ENCODE results near the gene GPC6. TPM values are rescaled to one million over a fixed set of nuclear protein-coding genes. Genes with fewer than 3 reads are reported as not detected.

The GPC6 gene
- polyA plus RNA-seq, 1 donor (not counting 4 experiments of a cell fraction or from before 2014, with no cell fraction given), result 0.42 TPM

- dilution Hi-C loops (cut with MboI; ENCODE audit: extremely low pct_ligation_motif_present, low sequenced_read_pairs), result no loop called here
- Histone ChIP-seq H3K4me3 (ENCODE audit: control insufficient read depth in 2 of 3, extremely low read depth in 1 of 3, insufficient read depth in 2 of 3, low read depth in 1 of 3, low read length in 3 of 3) (no peak overlapping the region), H3K9me1 (ENCODE audit: control insufficient read depth, extremely low read depth, insufficient read depth, low read length) (no peaks in the 10 kb centered on the region), H2AFZ (ENCODE audit: control insufficient read depth, low read length) (no peak overlapping the region), H3K79me2 (ENCODE audit: control insufficient read depth, insufficient read depth, low read length) (no peaks in the 10 kb centered on the region), H3K27me3 (ENCODE audit: control insufficient read depth, extremely low read depth, insufficient read depth, low read length) (no peaks in the 10 kb centered on the region), H3K4me2 (ENCODE audit: control insufficient read depth, extremely low read depth, insufficient read depth, low read depth, low read length) (no peak overlapping the region), H3K27ac (ENCODE audit: control insufficient read depth, insufficient read depth, low read length) (no peak overlapping the region), H3K9ac (ENCODE audit: control insufficient read depth, extremely low read depth, insufficient read depth, low read length) (no peak overlapping the region), H3K4me1 (ENCODE audit: control insufficient read depth, extremely low read depth, insufficient read depth, low read length) (no peaks in the 10 kb centered on the region), H4K20me1 (ENCODE audit: control insufficient read depth, extremely low read depth, insufficient read depth, low read length) (no peaks in the 10 kb centered on the region), H3K36me3 (ENCODE audit: control insufficient read depth in 2 of 2, extremely low read depth in 1 of 2, insufficient read depth in 2 of 2, low read length in 2 of 2) (no peaks in the 10 kb centered on the region), H3K9me3 (ENCODE audit: control insufficient read depth, low read depth, low read length) (no peaks in the 10 kb centered on the region)
- TF ChIP-seq CTCF (optimal IDR thresholded peaks at IDR 0.05 in 1 of 3, IDR thresholded peaks at IDR 0.05 in 1 of 3, conservative IDR thresholded peaks at IDR 0.05 in 1 of 3; ENCODE audit: extremely low read depth in 1 of 3, insufficient read depth in 2 of 3, low read length in 3 of 3) (no peak), EZH2 (IDR thresholded peaks at IDR 0.05; ENCODE audit: low read length) (no peak)
- DNase-seq (ENCODE audit: low read depth, low spot score) (no peak), FAIRE-seq (no peak)
Measured at GRCh38 chr13:93948162-93948922, 721.7 kb downstream of the GPC6 start.

GRCh38 chr13:93951108-93951507 lies 724.5 kb downstream of the GPC6 start:
- Histone ChIP-seq H4K20me1 (ENCODE audit: control insufficient read depth, extremely low read depth, insufficient read depth, low read length) (no peaks in the 10 kb centered on the region), H3K9me3 (ENCODE audit: control insufficient read depth, low read depth, low read length) (no peaks in the 10 kb centered on the region), H3K27ac (ENCODE audit: control insufficient read depth, insufficient read depth, low read length) (no peak overlapping the region), H3K9ac (ENCODE audit: control insufficient read depth, extremely low read depth, insufficient read depth, low read length) (no peak overlapping the region), H3K9me1 (ENCODE audit: control insufficient read depth, extremely low read depth, insufficient read depth, low read length) (no peaks in the 10 kb centered on the region), H3K36me3 (ENCODE audit: control insufficient read depth in 2 of 2, extremely low read depth in 1 of 2, insufficient read depth in 2 of 2, low read length in 2 of 2) (no peaks in the 10 kb centered on the region), H3K4me2 (ENCODE audit: control insufficient read depth, extremely low read depth, insufficient read depth, low read depth, low read length) (no peak overlapping the region), H3K4me1 (ENCODE audit: control insufficient read depth, extremely low read depth, insufficient read depth, low read length) (no peaks in the 10 kb centered on the region), H2AFZ (ENCODE audit: control insufficient read depth, low read length) (no peak overlapping the region), H3K27me3 (ENCODE audit: control insufficient read depth, extremely low read depth, insufficient read depth, low read length) (no peaks in the 10 kb centered on the region), H3K79me2 (ENCODE audit: control insufficient read depth, insufficient read depth, low read length) (no peaks in the 10 kb centered on the region), H3K4me3 (ENCODE audit: control insufficient read depth in 2 of 3, extremely low read depth in 1 of 3, insufficient read depth in 2 of 3, low read depth in 1 of 3, low read length in 3 of 3) (no peak overlapping the region)
- TF ChIP-seq CTCF (optimal IDR thresholded peaks at IDR 0.05 in 1 of 3, IDR thresholded peaks at IDR 0.05 in 1 of 3, conservative IDR thresholded peaks at IDR 0.05 in 1 of 3; ENCODE audit: extremely low read depth in 1 of 3, insufficient read depth in 2 of 3, low read length in 3 of 3), result no peak
- no peak for TF ChIP-seq EZH2 (IDR thresholded peaks at IDR 0.05; ENCODE audit: low read length)
- dilution Hi-C loops (cut with MboI; ENCODE audit: extremely low pct_ligation_motif_present, low sequenced_read_pairs), result no loop called here
- DNase-seq (ENCODE audit: low read depth, low spot score) (no peak), FAIRE-seq (no peak)

Data from keratinocyte (primary cell).